Measurements from ENCODE around the gene INTS13. TPM values are rescaled to one million over a fixed set of nuclear protein-coding genes. Genes with fewer than 3 reads are reported as not detected.

INTS13 gene
- total and polyA plus RNA-seq, 4 donors = 6.6 to 19.7 (median 10.2) TPM

DNA sequence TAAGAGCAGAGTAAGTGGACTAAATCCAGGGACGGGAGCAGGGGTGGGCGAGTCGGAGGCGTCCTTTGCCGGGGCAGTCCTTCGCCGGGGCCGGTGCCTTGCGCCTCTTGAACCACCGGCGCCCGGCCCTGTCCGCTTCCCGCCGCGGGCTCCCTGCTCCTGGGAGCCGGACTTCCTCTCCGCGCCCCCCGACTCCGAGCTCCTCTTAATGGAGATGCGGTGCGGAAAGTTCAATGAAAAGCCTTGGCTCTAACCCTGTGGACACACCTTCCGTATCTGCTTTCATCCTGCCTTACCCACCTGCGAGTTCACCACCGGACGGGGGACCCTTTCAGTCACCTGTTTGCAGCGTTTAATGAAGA, 901 bp upstream of the INTS13 start:
- no peak for DNase-seq (ENCODE audit: low spot score)
- Histone ChIP-seq H3K27ac (ENCODE audit: low read depth in 1 of 2, low read length in 2 of 2) (peak overlapping the region; percentile 89 to 94), H3K4me1 (ENCODE audit: control insufficient read depth in 4 of 4, insufficient read depth in 4 of 4, low read length in 3 of 4) (peaks cover 6 to 32% (median 15%) of the 10 kb centered on the region in 4 donors), H3K36me3 (ENCODE audit: control insufficient read depth in 4 of 4, insufficient read depth in 3 of 4, low read depth in 1 of 4, low read length in 3 of 4) (no peaks in the 10 kb centered on the region), H3K4me3 (ENCODE audit: low read depth in 1 of 3, low read length in 3 of 3) (peak overlapping the region; percentile 88 to 98 (median 89)), H3K9ac (ENCODE audit: low read depth in 1 of 2, low read length in 2 of 2) (peak overlapping the region; percentile 73 to 93), H3K27me3 (ENCODE audit: control insufficient read depth in 4 of 4, insufficient read depth in 4 of 4, low read length in 3 of 4) (no peaks in the 10 kb centered on the region), H3K9me3 (ENCODE audit: control insufficient read depth in 4 of 4, low read length in 3 of 4) (no peaks in the 10 kb centered on the region)
- TF ChIP-seq RAD21 (IDR thresholded peaks at IDR 0.05) (no peak), TAF1 (conservative IDR thresholded peaks at IDR 0.05) (peak; percentile 9)
- WGBS = under 1% methylated on average over 28 of the region's 28 CpGs

DNA sequence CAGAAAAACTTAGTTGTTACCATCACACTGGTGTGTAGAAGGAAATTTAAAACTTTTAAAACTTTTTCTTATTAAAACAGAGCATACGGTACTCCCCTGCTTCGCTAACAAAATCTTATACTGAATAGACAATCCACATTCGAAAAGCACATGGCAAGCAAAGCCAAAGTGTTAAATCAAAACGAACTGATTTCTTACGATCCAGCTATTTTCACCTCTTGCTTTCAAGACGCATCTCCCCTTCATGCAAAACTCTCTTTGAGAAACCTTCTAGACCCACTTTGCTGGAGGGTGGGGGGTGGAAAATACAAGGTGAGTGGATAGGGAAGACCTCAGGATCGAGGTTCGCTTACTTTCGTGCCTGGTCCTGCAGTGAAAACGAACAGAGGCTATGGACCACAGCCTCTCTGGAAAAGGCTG, 328 bp downstream of the INTS13 start:
- Histone ChIP-seq H3K36me3 (ENCODE audit: control insufficient read depth in 4 of 4, insufficient read depth in 3 of 4, low read depth in 1 of 4, low read length in 3 of 4) (no peaks in the 10 kb centered on the region), H3K9ac (ENCODE audit: low read depth in 1 of 2, low read length in 2 of 2) (peak overlapping the region; percentile 34 to 98), H3K27me3 (ENCODE audit: control insufficient read depth in 4 of 4, insufficient read depth in 4 of 4, low read length in 3 of 4) (no peaks in the 10 kb centered on the region), H3K4me3 (ENCODE audit: low read depth in 1 of 3, low read length in 3 of 3) (peak overlapping the region; percentile 81 to 98 (median 88)), H3K4me1 (ENCODE audit: control insufficient read depth in 4 of 4, insufficient read depth in 4 of 4, low read length in 3 of 4) (peaks cover 3 to 32% (median 15%) of the 10 kb centered on the region in 4 donors), H3K9me3 (ENCODE audit: control insufficient read depth in 4 of 4, low read length in 3 of 4) (no peaks in the 10 kb centered on the region), H3K27ac (ENCODE audit: low read depth in 1 of 2, low read length in 2 of 2) (peak overlapping the region; percentile 89 to 94)
- TF ChIP-seq, protein P1, sequence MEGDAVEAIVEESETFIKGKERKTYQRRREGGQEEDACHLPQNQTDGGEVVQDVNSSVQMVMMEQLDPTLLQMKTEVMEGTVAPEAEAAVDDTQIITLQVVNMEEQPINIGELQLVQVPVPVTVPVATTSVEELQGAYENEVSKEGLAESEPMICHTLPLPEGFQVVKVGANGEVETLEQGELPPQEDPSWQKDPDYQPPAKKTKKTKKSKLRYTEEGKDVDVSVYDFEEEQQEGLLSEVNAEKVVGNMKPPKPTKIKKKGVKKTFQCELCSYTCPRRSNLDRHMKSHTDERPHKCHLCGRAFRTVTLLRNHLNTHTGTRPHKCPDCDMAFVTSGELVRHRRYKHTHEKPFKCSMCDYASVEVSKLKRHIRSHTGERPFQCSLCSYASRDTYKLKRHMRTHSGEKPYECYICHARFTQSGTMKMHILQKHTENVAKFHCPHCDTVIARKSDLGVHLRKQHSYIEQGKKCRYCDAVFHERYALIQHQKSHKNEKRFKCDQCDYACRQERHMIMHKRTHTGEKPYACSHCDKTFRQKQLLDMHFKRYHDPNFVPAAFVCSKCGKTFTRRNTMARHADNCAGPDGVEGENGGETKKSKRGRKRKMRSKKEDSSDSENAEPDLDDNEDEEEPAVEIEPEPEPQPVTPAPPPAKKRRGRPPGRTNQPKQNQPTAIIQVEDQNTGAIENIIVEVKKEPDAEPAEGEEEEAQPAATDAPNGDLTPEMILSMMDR (IDR thresholded peaks at IDR 0.05; ENCODE audit: low read depth, low read length, missing input control) = peak; percentile 1
- TF ChIP-seq GABPA (IDR thresholded peaks at IDR 0.05 in 1 of 2, conservative IDR thresholded peaks at IDR 0.05 in 1 of 2) = no peak
- DNase-seq (ENCODE audit: low spot score) = no peak
- under 1% methylated on average over 10 of the region's 10 CpGs for WGBS

DNA sequence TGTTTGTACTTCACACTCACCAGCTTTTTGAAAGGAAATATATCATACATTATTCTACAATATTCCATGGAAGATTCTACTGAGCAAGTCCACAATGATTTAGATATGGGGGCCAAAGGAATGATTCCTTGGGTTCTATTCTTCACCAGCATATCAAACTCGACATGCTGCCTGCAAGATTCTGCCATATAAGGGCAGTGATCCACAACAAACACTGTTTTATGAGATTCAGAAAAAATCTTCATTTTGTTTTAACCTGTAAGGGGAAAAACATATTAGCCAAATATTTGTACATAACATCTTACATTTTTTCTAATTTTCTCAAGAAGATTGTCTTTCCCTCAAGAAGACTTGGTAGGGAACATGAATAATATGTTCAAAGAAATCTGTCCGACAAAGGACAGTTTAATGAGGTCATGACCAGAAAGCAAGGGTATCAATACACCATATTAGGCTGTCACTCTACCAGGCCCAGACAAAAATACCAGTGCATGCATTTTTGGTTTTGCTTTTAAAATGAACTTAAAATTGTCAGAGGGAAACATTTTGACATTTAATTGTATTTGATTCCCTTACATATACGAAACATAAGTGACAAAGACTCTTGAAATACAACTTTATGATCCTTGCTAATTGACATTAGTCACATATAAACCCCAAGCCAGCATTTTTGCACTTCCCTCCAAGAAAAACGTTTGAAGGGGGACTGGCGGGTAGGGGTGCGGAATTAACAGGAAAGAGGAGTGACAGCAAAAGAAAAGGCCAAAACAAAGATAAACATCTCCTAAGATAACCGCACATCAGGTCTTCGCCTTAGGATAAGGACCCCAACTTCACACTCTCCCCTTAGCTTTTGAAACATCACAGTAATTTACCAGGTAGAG, 980 bp downstream of the INTS13 start:
- Histone ChIP-seq H3K36me3 (ENCODE audit: control insufficient read depth in 4 of 4, insufficient read depth in 3 of 4, low read depth in 1 of 4, low read length in 3 of 4) (peaks cover 0 to 5% (median 0%) of the 10 kb centered on the region in 4 donors), H3K27ac (ENCODE audit: low read depth in 1 of 2, low read length in 2 of 2) (peak overlapping the region; percentile 89 to 94), H3K9me3 (ENCODE audit: control insufficient read depth in 4 of 4, low read length in 3 of 4) (no peaks in the 10 kb centered on the region), H3K27me3 (ENCODE audit: control insufficient read depth in 4 of 4, insufficient read depth in 4 of 4, low read length in 3 of 4) (no peaks in the 10 kb centered on the region), H3K4me1 (ENCODE audit: control insufficient read depth in 4 of 4, insufficient read depth in 4 of 4, low read length in 3 of 4) (peaks cover 3 to 32% (median 15%) of the 10 kb centered on the region in 4 donors), H3K9ac (ENCODE audit: low read depth in 1 of 2, low read length in 2 of 2) (peak overlapping the region; percentile 34 to 98), H3K4me3 (ENCODE audit: low read depth in 1 of 3, low read length in 3 of 3) (peak overlapping the region; percentile 56 to 98 (median 88))
- 27% methylated on average over 8 of the region's 8 CpGs for WGBS
- DNase-seq (ENCODE audit: low spot score) = no peak
- TF ChIP-seq RXRA (IDR thresholded peaks at IDR 0.05) = no peak
- TF ChIP-seq YY1 (IDR thresholded peaks at IDR 0.05) = no peak
- TF ChIP-seq SP1 (IDR thresholded peaks at IDR 0.05) = no peak
- no peak for TF ChIP-seq RAD21 (IDR thresholded peaks at IDR 0.05)
- TF ChIP-seq, protein P1 (IDR thresholded peaks at IDR 0.05; ENCODE audit: low read depth, low read length, missing input control) = no peak
- TF ChIP-seq JUND (IDR thresholded peaks at IDR 0.05) = no peak
- TF ChIP-seq, protein P2, sequence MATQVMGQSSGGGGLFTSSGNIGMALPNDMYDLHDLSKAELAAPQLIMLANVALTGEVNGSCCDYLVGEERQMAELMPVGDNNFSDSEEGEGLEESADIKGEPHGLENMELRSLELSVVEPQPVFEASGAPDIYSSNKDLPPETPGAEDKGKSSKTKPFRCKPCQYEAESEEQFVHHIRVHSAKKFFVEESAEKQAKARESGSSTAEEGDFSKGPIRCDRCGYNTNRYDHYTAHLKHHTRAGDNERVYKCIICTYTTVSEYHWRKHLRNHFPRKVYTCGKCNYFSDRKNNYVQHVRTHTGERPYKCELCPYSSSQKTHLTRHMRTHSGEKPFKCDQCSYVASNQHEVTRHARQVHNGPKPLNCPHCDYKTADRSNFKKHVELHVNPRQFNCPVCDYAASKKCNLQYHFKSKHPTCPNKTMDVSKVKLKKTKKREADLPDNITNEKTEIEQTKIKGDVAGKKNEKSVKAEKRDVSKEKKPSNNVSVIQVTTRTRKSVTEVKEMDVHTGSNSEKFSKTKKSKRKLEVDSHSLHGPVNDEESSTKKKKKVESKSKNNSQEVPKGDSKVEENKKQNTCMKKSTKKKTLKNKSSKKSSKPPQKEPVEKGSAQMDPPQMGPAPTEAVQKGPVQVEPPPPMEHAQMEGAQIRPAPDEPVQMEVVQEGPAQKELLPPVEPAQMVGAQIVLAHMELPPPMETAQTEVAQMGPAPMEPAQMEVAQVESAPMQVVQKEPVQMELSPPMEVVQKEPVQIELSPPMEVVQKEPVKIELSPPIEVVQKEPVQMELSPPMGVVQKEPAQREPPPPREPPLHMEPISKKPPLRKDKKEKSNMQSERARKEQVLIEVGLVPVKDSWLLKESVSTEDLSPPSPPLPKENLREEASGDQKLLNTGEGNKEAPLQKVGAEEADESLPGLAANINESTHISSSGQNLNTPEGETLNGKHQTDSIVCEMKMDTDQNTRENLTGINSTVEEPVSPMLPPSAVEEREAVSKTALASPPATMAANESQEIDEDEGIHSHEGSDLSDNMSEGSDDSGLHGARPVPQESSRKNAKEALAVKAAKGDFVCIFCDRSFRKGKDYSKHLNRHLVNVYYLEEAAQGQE (IDR thresholded peaks at IDR 0.05) = no peak
- TF ChIP-seq, protein P3, sequence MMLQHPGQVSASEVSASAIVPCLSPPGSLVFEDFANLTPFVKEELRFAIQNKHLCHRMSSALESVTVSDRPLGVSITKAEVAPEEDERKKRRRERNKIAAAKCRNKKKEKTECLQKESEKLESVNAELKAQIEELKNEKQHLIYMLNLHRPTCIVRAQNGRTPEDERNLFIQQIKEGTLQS (IDR thresholded peaks at IDR 0.05) = no peak
- no peak for TF ChIP-seq HNF4G (IDR thresholded peaks at IDR 0.05)
- no peak for TF ChIP-seq FOXA1 (IDR thresholded peaks at IDR 0.05)
- no peak for TF ChIP-seq EGR1 (IDR thresholded peaks at IDR 0.05; ENCODE audit: low read depth in 2 of 2)
- no peak for TF ChIP-seq NR2F2 (IDR thresholded peaks at IDR 0.05)
- no peak for TF ChIP-seq GABPA (IDR thresholded peaks at IDR 0.05 in 1 of 2, conservative IDR thresholded peaks at IDR 0.05 in 1 of 2)
- no peak for TF ChIP-seq FOXA2 (IDR thresholded peaks at IDR 0.05)
- TF ChIP-seq HNF4A (conservative IDR thresholded peaks at IDR 0.05) = no peak
- TF ChIP-seq, protein P4, sequence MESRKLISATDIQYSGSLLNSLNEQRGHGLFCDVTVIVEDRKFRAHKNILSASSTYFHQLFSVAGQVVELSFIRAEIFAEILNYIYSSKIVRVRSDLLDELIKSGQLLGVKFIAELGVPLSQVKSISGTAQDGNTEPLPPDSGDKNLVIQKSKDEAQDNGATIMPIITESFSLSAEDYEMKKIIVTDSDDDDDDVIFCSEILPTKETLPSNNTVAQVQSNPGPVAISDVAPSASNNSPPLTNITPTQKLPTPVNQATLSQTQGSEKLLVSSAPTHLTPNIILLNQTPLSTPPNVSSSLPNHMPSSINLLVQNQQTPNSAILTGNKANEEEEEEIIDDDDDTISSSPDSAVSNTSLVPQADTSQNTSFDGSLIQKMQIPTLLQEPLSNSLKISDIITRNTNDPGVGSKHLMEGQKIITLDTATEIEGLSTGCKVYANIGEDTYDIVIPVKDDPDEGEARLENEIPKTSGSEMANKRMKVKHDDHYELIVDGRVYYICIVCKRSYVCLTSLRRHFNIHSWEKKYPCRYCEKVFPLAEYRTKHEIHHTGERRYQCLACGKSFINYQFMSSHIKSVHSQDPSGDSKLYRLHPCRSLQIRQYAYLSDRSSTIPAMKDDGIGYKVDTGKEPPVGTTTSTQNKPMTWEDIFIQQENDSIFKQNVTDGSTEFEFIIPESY (IDR thresholded peaks at IDR 0.05) = no peak

All from liver (tissue), 9 donors.